H1 (cell line): ENCODE data around the gene YTHDF2. TPM values are rescaled to one million over a fixed set of nuclear protein-coding genes. Genes with fewer than 3 reads are reported as not detected.

Experiments used
- CTCF ChIA-PET: fragments of 300-600 bp; sonication (Branson Sonifier 250); formaldehyde crosslinking; loops from one replicate; lab custom pipeline; 2021; ENCODE audit not compliant: partially characterized antibody; lab: Charles Lee
- POLR2A ChIA-PET: fragments of 300-600 bp; sonication (Branson Sonifier 250); formaldehyde crosslinking; loops from one replicate; lab custom pipeline; 2021; ENCODE audit warnings: inconsistent platforms; ENCODE audit not compliant: partially characterized antibody; lab: Charles Lee
- DNase-seq, 2 experiments: peaks; one replicate each; pipeline versions ENCODE4 v3.0.0 to v3.0.0-alpha.2; 2010 to 2022; ENCODE audit warnings: low spot score in 2 of 2, low read depth in 1 of 2, mixed read lengths in 1 of 2
- FAIRE-seq: peaks from 2 replicates; lab custom pipeline; 2011; peaks lifted over from hg19 to GRCh38; lab: Jason Lieb, UNC
- H2AFZ ChIP-seq: 2 replicates; pipeline ENCODE4 v1.8.1; 2012; ENCODE audit warnings: low read length, inconsistent platforms
- H2AK5ac ChIP-seq: 2 replicates; pipeline ENCODE4 v1.6.1; 2013; ENCODE audit warnings: low read depth, low read length
- H2BK120ac ChIP-seq: replicated peaks from 2 replicates; pipeline ENCODE3; 2013; ENCODE audit warnings: low read depth, low read length, inconsistent platforms
- H2BK12ac ChIP-seq: 2 replicates; pipeline ENCODE4 v1.6.1; 2013; ENCODE audit warnings: low read depth, low read length
- H2BK15ac ChIP-seq: 2 replicates; pipeline ENCODE4 v1.6.1; 2013; ENCODE audit warnings: low read length
- H2BK20ac ChIP-seq: 2 replicates; pipeline ENCODE4 v1.6.1; 2013; ENCODE audit warnings: low read length
- H2BK5ac ChIP-seq: 2 replicates; pipeline ENCODE4 v1.6.1; 2013; ENCODE audit warnings: low read depth, low read length
- H3K14ac ChIP-seq: 2 replicates; pipeline ENCODE4 v1.6.1; 2013; ENCODE audit warnings: inconsistent platforms; ENCODE audit not compliant: insufficient read length
- H3K18ac ChIP-seq: 2 replicates; pipeline ENCODE4 v1.6.1; 2013; ENCODE audit warnings: low read length; ENCODE audit errors: extremely low read depth
- H3K23ac ChIP-seq: 2 replicates; pipeline ENCODE4 v1.6.1; 2013; ENCODE audit warnings: inconsistent platforms; ENCODE audit not compliant: insufficient read length
- H3K23me2 ChIP-seq: 2 replicates; pipeline ENCODE4 v1.6.1; 2013; ENCODE audit warnings: low read depth, low read length
- H3K27ac ChIP-seq: 2 replicates; pipeline ENCODE4 v1.6.1; 2011; ENCODE audit warnings: low read depth, low read length, inconsistent platforms
- H3K27me3 ChIP-seq, 4 experiments: replicated peaks in 1 of 4; 1 replicate in 1 of 4; 2 replicates in 3 of 4; pipeline versions ENCODE4 v1.6.1 to v1.8.1; 2011 to 2013; ENCODE audit warnings: low read length in 3 of 4, mild to moderate bottlenecking in 3 of 4, inconsistent platforms in 2 of 4, mixed read lengths in 2 of 4, moderate library complexity in 1 of 4; ENCODE audit not compliant: control insufficient read depth in 3 of 4, insufficient read depth in 3 of 4; ENCODE audit errors: extremely low read depth in 1 of 4
- H3K36me3 ChIP-seq, 4 experiments: 2 replicates each; pipeline versions ENCODE4 v1.6.1 to v1.8.1; 2011 to 2013; ENCODE audit warnings: mild to moderate bottlenecking in 4 of 4, low read length in 3 of 4, moderate library complexity in 2 of 4, control low read depth in 1 of 4, inconsistent platforms in 1 of 4; ENCODE audit not compliant: insufficient read depth in 4 of 4, control insufficient read depth in 2 of 4
- H3K4ac ChIP-seq: replicated peaks from 2 replicates; pipeline ENCODE3; 2013; ENCODE audit warnings: low read length, low read depth, mixed read lengths, inconsistent platforms; ENCODE audit not compliant: insufficient read length
- H3K4me1 ChIP-seq, 4 experiments: replicated peaks in 1 of 4; 1 replicate in 1 of 4; 2 replicates in 3 of 4; pipeline versions ENCODE4 v1.6.1 to v1.8.1; 2011 to 2013; ENCODE audit warnings: low read length in 3 of 4, inconsistent platforms in 2 of 4, mixed read lengths in 1 of 4; ENCODE audit not compliant: insufficient read depth in 4 of 4, control insufficient read depth in 3 of 4
- H3K4me2 ChIP-seq, 2 experiments: 2 replicates each; pipeline versions ENCODE4 v1.6.1 to v1.8.1; 2011 to 2013; ENCODE audit warnings: low read depth in 2 of 2, low read length in 2 of 2, control low read depth in 1 of 2, inconsistent platforms in 1 of 2, mild to moderate bottlenecking in 1 of 2; ENCODE audit not compliant: insufficient read depth in 1 of 2
- H3K4me3 ChIP-seq, 4 experiments: fragments of 200-600, 300-600 bp in 1 of 4; sonication (generic), shearing (Covaris generic), sonication (Bioruptor Twin) in 1 of 4; 2 replicates each; pipeline versions ENCODE4 v1.5.1 to v1.8.1; 2011 to 2016; ENCODE audit warnings: low read length in 4 of 4, low read depth in 3 of 4, control low read depth in 2 of 4, inconsistent platforms in 2 of 4, mild to moderate bottlenecking in 2 of 4, mixed read lengths in 1 of 4, moderate library complexity in 1 of 4; ENCODE audit not compliant: insufficient read depth in 2 of 4; ENCODE audit errors: extremely low read depth in 1 of 4
- H3K56ac ChIP-seq: replicated peaks from 2 replicates; pipeline ENCODE3; 2013; ENCODE audit warnings: low read depth, mild to moderate bottlenecking, mixed read lengths, low read length, inconsistent platforms; ENCODE audit not compliant: insufficient read length
- H3K79me1 ChIP-seq: 2 replicates; pipeline ENCODE4 v1.6.1; 2013; ENCODE audit warnings: low read depth, low read length, control low read depth
- H3K79me2 ChIP-seq, 2 experiments: 2 replicates each; pipeline versions ENCODE4 v1.6.1 to v1.8.1; 2012 to 2013; ENCODE audit warnings: low read length in 2 of 2, mild to moderate bottlenecking in 2 of 2, inconsistent platforms in 1 of 2; ENCODE audit not compliant: insufficient read depth in 2 of 2, control insufficient read depth in 1 of 2
- H3K9ac ChIP-seq, 4 experiments: replicated peaks in 1 of 4; 1 replicate in 1 of 4; 2 replicates in 3 of 4; pipeline versions ENCODE4 v1.6.1 to v1.8.1; 2011 to 2013; ENCODE audit warnings: low read depth in 3 of 4, low read length in 3 of 4, control low read depth in 2 of 4, mild to moderate bottlenecking in 2 of 4, moderate library complexity in 2 of 4, inconsistent platforms in 1 of 4; ENCODE audit errors: extremely low read depth in 1 of 4
- H3K9me3 ChIP-seq, 2 experiments: 2 replicates each; pipeline versions ENCODE4 v1.6.1 to v1.8.1; 2012 to 2013; ENCODE audit warnings: mild to moderate bottlenecking in 2 of 2, moderate library complexity in 2 of 2, control low read depth in 1 of 2, inconsistent platforms in 1 of 2, low read depth in 1 of 2, low read length in 1 of 2, mixed read lengths in 1 of 2; ENCODE audit not compliant: insufficient read depth in 2 of 2
- H4K20me1 ChIP-seq, 2 experiments: replicated peaks in 1 of 2; 2 replicates each; pipeline versions ENCODE3 to v1.8.1; 2011 to 2013; ENCODE audit warnings: inconsistent platforms in 2 of 2, low read length in 2 of 2, mild to moderate bottlenecking in 1 of 2; ENCODE audit not compliant: insufficient read depth in 2 of 2, control insufficient read depth in 1 of 2
- H4K5ac ChIP-seq: 2 replicates; pipeline ENCODE4 v1.6.1; 2013; ENCODE audit warnings: low read length, low read depth, mixed read lengths, inconsistent platforms; ENCODE audit not compliant: insufficient read length
- H4K8ac ChIP-seq: 2 replicates; pipeline ENCODE4 v1.8.0; 2013; ENCODE audit warnings: mild to moderate bottlenecking, moderate library complexity, low read length, inconsistent platforms; ENCODE audit not compliant: insufficient read depth; ENCODE audit errors: extremely low read depth
- H4K91ac ChIP-seq: replicated peaks from 2 replicates; pipeline ENCODE3; 2013; ENCODE audit warnings: low read length, mixed read lengths, inconsistent platforms; ENCODE audit not compliant: insufficient read length
- CBX5 ChIP-seq: fragments of 300-800, 300-1000 bp; sonication (generic); IDR thresholded peaks from 2 replicates; pipeline ENCODE4 v1.7.1; 2016; ENCODE audit warnings: antibody characterized with exemption, low read length, low read depth
- CEBPB ChIP-seq: IDR thresholded peaks from 2 replicates; pipeline ENCODE4 v1.6.1; 2012; ENCODE audit warnings: low read depth, low read length
- GABPA ChIP-seq: IDR thresholded peaks from 2 replicates; pipeline ENCODE4 v1.6.1; 2011; ENCODE audit warnings: mild to moderate bottlenecking, low read length, moderate library complexity, borderline replicate concordance; ENCODE audit not compliant: insufficient read depth
- MAFK ChIP-seq: IDR thresholded peaks from 2 replicates; pipeline ENCODE4 v1.6.1; 2012; ENCODE audit warnings: low read depth, mild to moderate bottlenecking, improper control_type of control experiment, low read length
- SIRT6 ChIP-seq: IDR thresholded peaks from one replicate; pipeline ENCODE4 v1.7.1; 2012; ENCODE audit warnings: low read length, inconsistent platforms
- TBP ChIP-seq: IDR thresholded peaks from 2 replicates; pipeline ENCODE4 v1.6.1; 2011; ENCODE audit warnings: low read depth, low read length, improper control_type of control experiment
- WGBS, 2 experiments: shearing (Covaris generic) in 1 of 2; methylation state at CpG; one replicate each; pipeline versions ENCODE4 v1.1.6 to v1.1.7; 2013 to 2015; ENCODE audit warnings: low lambda C conversion rate in 2 of 2, mixed read lengths in 2 of 2, inconsistent platforms in 1 of 2, low coverage in 1 of 2, missing lambda C conversion rate in 1 of 2; ENCODE audit not compliant: insufficient replicate concordance in 2 of 2, insufficient coverage in 1 of 2, insufficient read length in 1 of 2; ENCODE audit errors: extremely low coverage in 1 of 2, missing lambda C conversion rate in 1 of 2; 5-methylcytosine and 5-hydroxymethylcytosine counted together
- polyA plus RNA-seq, 7 experiments: library from polyadenylated mRNA; depleted of rRNA in 3 of 7; stranded (reverse) in 5 of 7; unstranded in 2 of 7; fragments of >200 nt in 5 of 7; fragments of 200-250 nt in 2 of 7; gene quantifications; 1 replicate in 5 of 7; 2 replicates in 1 of 7; 4 replicates in 1 of 7; pipeline versions ENCODE4 v1.2.1 to v1.2.3, GENCODE V29; 2011 to 2013; ENCODE audit warnings: missing spikeins in 2 of 7, mixed read lengths in 2 of 7
- total RNA-seq: library from RNA; stranded (reverse); fragmentation: NEBNext Ultra II Directional; extraction: Animal tissue kit (Norgen Biotek cat#: 25700); gene quantifications from 2 replicates; pipeline ENCODE4 v1.2.1, GENCODE V29; 2021

The YTHDF2 gene
- total and polyA plus RNA-seq, 2 of the 8 experiments (the other 6 are each of a cell fraction or from before 2014, with no cell fraction given): 128 to 164 TPM

DNA sequence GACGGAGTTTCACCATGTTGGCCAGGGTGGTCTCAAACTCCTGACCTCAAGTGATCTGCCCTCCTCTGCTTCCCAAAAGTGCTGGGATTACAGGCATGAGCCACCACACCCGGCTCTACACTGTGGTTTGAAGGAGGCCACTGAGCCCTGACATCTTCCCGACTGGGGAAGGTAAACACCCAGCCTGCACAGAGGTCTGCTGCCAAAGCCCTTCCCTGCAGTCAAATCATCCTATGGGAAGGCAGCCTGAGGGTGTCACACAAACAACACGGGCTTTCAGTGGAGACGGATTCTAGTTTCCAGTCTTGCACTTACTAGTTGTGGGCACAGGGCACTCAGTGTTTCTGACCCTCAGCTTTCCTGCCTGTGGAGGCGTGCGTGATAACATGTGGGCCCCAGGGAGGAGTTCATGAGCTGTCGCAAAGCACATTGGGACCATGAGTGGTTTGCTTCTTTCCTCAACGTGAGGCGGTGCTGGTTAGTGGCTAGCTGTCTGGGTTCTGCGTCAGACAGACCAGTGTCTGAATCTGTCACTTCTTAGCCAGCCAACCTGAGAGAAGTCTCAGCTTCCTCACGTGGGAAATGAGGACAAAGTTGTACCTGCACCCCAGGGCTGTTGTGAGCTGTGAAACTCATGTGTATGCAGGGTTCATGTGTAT is 53.8 kb downstream of the YTHDF2 start:
- Histone ChIP-seq H3K27me3 (no peaks in the 10 kb centered on the region), H3K18ac (no peak overlapping the region), H4K91ac (no peak overlapping the region), H4K5ac (no peak overlapping the region), H2BK20ac (peak overlapping the region; percentile 90; the same call in 1 of the 2 replicates), H2BK120ac (no peak overlapping the region), H3K79me1 (no peaks in the 10 kb centered on the region), H3K9ac (no peak overlapping the region), H3K9me3 (no peaks in the 10 kb centered on the region), H2BK12ac (peak overlapping the region; percentile 84; the same call in 1 of the 2 replicates), H3K4me1 (peaks cover 0 to 3% (median 0%) of the 10 kb centered on the region in 4 experiments; a peak in 1 of 7 replicates), H3K14ac (no peak overlapping the region), H3K23ac (no peak overlapping the region), H3K4me3 (no peak overlapping the region), H3K23me2 (no peaks in the 10 kb centered on the region), H3K27ac (no peak overlapping the region), H3K56ac (no peak overlapping the region), H3K79me2 (no peaks in the 10 kb centered on the region), H3K4ac (no peak overlapping the region), H3K36me3 (no peaks in the 10 kb centered on the region), H3K4me2 (no peak overlapping the region), H4K20me1 (no peaks in the 10 kb centered on the region), H4K8ac (no peak overlapping the region), H2AK5ac (no peak overlapping the region), H2AFZ (0 out of 2 replicates have a peak overlapping the region, but pooled peaks have one; percentile 34), H2BK5ac (no peak overlapping the region), H2BK15ac (peak overlapping the region; percentile 36)
- TF ChIP-seq MAFK (no peak), CEBPB (no peak), CBX5 (no peak), TBP (no peak), GABPA (no peak), SIRT6 (no peak)
- 89% methylated on average over 12 of the region's 12 CpGs; no CpG with 5 or more reads in 1 of the 2 experiments for WGBS, 2 experiments
- no peak for FAIRE-seq
- ChIA-PET CTCF (interaction anchor here (0.9 to 3.0 kb wide), 5 partner anchors 11 to 108 kb away, joined by 3 to 18 read pairs (median 4); no protein-coding TSS in a partner anchor), POLR2A (interaction anchor here (1.1 to 1.3 kb wide), 2 partner anchors 13 to 147 kb away, joined by 3 to 4 read pairs; partner anchors contain the start of gene TAF12)
- DNase-seq: no peak
